AG09319 (cell line): Measurements from ENCODE around the gene ADH7.
A peak's percentile ranks its signal among the peaks of the same experiment; 100 is the strongest.

Experiments used
- DNase-seq: peaks from one replicate; pipeline ENCODE4 v3.0.0-alpha.2; 2010; ENCODE audit warnings: low read depth; ENCODE audit errors: extremely low read depth
- CTCF ChIP-seq: IDR thresholded peaks from 2 replicates; pipeline ENCODE4 v1.5.1; 2011; ENCODE audit warnings: low read depth, mild to moderate bottlenecking, inconsistent platforms, low read length, moderate library complexity

The ADH7 gene

DNA sequence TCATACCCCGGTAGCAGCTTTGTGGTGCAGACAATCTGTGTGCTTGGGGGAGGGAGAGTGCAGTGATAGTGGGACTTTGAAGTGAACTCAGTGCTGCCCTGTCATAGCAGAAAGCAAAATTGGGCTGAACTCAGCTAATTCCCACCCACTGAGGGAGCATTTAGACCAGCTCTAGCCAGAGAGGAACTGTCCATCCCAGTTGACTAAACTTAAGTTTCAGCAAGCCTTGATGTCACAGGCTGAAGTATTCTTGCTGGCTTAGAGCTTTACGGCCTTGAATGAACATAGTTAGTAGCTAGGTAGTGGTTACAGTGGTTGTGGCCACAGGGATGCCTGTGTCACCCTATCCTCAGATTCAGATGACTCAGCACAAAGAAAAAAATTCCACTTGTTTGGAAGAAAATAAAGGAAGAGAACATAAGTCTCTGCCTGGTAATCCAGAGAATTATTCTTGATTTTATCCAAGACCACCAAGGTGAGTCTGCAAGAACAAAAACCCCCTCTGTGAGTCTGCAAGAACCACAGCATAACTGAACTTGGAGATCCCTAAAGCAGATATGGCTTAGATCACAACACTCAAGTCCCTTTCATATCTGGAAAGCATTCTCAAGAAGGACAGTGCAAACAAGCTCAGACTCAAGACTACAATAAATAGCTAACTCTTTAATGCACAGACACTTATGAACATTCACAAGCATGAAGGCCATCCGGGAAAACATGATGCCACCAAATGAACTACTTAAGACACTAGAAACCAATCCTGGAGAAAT, 39.4 kb downstream of the ADH7 start:
- no peak for DNase-seq

GRCh38 chr4:99394896-99395295, 40.2 kb downstream of the ADH7 start:
- no peak for DNase-seq
- no peak for TF ChIP-seq CTCF

More for the DNA sequence above, 39.4 kb downstream of the ADH7 start:
- TF ChIP-seq CTCF, result no peak

DNA sequence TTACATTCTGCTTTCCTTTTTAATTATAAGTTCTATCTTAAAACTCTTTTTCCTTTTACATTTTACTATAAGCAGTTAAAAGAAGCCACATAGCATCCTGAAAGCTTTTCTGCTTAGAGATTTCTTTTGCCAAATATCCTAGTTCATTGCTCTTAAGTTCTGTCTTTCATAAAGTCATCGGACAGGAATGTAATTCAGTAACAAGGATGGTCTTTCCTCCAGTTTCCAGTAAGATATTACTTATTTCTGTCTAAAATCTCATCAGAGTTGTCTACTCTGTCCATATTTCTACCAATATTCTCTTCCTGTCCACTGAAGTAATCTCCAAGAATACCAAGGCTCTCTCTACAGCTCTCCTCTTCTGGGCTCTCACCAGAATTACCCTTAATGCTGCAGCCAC, 45.1 kb downstream of the ADH7 start:
- DNase-seq, result no peak
- TF ChIP-seq CTCF, result no peak

GRCh38 chr4:99389606-99390005, 45.5 kb downstream of the ADH7 start:
- TF ChIP-seq CTCF, result no peak
- DNase-seq, result no peak

DNA sequence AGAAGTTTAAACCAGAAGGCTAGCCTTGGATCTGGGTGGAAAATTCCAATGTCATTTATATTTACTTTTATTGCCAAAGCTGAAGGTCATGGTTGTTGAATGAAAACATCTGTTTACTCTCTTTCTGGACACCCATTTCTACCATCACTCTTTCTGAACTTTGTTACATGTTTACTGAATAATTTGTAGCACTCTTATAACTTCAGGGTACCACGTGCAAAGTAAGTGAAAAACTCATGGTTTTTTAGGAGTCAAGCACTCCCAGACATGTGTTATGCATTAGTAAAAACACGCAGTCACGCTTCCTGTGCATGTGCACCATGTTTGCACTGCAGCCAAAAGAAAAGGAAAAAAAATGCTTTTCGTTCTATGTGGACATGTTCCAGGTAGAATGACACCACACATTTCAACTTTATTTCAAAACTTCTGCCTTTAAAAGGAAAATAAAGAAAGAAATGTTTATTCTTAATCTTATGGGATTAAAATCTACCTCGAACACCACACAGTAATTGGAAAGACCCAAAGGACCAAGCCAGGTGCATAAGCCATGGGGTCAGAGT, 51.2 kb downstream of the ADH7 start:
- peak; percentile 98 for DNase-seq
- no peak for TF ChIP-seq CTCF

DNA sequence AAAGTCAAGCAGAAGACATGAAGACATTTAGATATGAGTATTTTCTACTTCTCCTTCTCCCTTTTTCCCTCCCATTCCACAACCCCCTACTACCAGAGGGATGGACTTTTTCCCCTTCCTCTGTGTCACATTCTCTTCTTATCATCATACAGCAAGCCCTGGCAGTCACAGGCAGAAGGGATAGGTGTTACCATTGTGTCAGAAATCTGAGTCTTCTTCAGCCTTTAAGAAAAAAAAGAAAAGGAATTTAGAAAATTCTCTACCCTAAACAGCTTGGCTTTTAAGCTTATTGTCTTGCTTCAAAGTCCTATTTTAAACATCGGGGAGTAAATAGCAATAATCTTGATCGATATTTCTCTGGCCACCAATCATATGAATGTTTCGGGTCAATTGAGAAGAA, 51.7 kb downstream of the ADH7 start:
- TF ChIP-seq CTCF, result no peak
- DNase-seq, result no peak

DNA sequence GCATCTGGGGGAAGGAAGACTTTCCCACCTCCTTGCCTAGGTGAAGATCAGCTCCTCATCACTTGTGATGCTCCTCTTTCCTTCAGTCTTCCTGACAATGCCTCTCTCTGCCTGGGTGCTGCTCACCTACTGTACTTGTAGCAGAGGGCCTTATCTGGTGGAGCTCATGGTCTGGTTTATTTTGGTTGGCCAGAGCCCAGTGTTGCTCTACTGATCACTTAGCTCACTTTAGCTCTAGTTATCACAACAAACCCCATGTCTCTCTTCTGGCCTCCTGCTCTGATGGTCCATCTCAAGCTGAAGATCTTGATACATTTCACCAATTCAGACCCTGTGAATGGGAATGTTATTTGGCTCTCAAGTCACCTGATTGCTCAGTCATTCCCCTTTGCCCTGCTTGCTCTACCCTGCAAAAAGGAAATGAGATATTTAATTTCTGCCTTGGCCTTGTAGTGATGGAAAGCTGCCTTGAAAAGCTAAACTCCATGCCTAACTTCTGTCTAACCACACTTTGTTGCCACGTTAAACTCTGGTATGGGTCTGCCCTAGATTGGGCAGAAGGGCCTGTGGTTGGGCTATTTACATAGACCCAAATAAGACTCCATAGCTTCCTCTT, 52.3 kb downstream of the ADH7 start:
- no peak for TF ChIP-seq CTCF
- DNase-seq, result no peak
